HG02798 (cell line): Measurements from ENCODE around the gene PRPF19.

Source experiments
- ATAC-seq: cut with Tn5 transposase; IDR thresholded peaks from one replicate; pipeline ENCODE4 v1.9.1; 2021; ENCODE audit warnings: mild to moderate bottlenecking; ENCODE audit not compliant: unreplicated experiment, poor library complexity

The PRPF19 gene

DNA sequence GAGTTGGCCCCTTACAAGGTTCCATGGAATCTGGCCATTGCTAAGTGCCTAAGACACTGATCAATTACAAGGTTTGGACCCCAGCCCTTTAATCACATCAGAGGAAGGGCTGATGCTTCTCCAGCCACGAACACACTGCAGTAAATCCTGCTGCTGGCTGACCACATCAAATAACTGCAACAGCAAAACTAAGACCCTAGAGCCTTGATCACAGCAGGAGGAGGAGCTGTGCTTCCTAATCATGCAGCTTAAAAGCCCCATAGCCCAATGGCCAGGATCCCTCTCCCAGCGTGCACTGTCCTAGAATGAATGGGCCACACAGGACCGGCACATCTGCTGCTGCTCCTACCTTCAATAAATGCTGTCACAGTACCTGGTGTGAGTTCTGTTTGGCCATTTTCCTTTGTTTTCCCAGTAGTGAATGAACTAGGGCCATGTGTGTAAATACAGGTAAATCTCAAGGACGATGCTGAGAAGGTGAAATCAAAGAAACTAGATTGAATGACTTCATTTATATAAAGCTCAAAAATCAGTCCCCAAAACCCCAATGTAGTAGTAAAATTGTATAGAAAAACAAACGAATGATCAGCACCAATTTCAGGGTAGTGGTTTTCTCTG is 26.3 kb downstream of the PRPF19 start:
- ATAC-seq: no peak

DNA sequence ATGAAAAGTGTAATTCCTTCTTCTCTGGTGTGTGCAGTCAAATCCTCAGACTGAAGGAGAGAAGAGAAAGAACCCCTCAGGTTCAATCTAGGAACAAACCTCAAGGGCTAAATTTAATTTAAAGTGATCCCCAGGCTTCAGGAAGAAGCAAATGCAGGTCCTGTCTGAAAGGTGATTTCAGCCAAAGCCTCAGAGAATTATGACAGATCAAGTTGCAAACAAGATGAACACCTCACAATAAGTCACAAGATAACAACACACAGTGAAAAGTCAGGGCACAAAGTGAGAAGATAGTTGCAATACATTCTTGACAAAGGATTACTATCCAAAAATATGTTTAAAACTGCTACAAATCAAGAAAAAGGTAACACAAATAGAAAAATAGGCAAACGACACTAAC is 27.3 kb downstream of the PRPF19 start:
- ATAC-seq: no peak

DNA sequence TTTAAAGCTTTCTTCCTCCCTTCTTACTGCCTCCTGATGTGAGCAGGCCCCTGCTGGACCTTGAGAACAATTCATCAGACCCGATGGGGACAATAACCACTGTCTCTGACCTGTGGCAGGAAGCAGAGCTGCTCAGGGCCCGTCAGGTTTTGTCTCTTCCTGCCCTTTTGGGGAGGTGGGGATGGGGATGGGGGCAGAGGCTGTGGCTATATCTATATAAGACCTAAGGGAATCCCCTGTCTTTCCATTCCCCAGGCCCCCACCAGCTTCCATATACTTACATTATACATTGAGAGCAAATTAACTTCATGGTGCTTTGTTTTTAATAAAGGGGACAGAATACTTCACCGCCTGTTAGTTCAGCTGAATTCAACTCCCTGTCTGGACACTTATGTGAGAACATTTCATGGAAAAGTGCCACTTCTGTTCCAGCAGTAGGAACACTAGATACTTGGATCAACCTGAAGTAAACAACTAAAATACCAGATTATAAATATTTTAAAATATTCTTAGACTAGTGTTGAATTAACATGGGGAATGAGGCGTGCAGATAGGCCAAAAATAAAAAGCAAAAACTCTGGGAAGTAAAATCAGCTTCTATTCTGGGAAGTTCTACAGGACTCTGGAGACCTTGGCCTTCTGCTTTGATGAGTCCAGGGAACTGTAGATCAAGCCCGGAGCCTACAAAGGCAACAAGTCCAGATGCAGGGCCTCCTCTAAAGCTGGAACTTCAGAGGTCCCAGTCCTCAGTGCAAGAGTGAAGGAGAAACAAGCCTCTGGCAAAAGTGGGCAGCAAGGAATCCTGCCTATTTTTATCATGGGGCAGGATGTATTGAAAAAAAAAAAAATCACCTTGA is 27.9 kb downstream of the PRPF19 start:
- no peak for ATAC-seq

DNA sequence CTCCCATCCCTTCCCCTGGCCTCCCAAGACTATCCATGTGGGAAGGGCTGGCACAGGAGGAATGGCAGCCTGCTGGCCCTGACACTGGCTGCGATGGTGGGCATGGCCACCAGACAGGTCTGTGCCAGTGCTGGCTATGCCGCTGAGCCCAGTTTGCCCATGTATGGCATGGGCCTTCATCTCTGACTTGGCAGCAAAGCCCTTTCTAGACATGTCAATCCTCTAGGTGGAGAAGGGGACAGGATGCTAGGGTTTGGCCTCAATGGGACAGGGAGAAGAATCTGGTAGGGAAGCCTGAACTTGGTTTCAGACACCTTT is 30.3 kb downstream of the PRPF19 start:
- no peak for ATAC-seq

DNA sequence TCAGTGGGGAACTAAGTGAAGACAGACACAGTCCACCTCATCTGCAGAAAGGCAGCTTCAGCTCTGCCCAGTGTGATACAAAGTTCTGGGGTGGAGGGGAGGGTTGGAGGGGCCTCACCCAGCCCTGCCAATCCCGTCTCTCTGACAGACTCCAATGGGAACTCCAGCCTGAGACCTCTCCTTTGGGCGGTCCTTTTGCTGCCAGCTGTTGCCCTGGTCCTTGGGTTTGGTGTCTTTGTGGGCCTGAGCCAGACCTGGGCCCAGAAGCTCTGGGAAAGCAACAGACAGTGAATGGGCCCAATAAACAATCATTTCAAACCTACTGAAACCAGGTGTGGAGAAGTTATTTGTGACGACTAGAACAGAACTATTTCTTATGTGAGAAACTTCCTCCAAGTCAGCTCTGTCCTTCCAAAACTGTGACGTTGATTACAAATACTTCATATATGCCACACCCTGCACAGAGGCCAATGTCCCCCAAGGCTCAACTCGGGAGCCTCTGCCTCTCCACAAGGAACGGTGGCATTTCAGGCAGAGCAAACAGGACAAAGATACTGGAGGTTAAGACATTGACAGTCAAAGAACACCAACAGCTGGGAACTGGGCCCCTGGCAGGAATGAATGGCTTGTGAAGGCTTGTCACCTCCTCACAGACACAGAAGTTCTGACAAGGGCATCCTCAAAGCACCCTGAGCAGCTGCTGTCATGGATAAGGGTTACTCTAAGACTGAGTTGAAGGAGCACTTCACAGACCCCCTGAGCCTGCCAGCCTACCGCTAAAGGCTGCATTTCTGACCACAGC is 30.8 kb downstream of the PRPF19 start:
- ATAC-seq: no peak

DNA sequence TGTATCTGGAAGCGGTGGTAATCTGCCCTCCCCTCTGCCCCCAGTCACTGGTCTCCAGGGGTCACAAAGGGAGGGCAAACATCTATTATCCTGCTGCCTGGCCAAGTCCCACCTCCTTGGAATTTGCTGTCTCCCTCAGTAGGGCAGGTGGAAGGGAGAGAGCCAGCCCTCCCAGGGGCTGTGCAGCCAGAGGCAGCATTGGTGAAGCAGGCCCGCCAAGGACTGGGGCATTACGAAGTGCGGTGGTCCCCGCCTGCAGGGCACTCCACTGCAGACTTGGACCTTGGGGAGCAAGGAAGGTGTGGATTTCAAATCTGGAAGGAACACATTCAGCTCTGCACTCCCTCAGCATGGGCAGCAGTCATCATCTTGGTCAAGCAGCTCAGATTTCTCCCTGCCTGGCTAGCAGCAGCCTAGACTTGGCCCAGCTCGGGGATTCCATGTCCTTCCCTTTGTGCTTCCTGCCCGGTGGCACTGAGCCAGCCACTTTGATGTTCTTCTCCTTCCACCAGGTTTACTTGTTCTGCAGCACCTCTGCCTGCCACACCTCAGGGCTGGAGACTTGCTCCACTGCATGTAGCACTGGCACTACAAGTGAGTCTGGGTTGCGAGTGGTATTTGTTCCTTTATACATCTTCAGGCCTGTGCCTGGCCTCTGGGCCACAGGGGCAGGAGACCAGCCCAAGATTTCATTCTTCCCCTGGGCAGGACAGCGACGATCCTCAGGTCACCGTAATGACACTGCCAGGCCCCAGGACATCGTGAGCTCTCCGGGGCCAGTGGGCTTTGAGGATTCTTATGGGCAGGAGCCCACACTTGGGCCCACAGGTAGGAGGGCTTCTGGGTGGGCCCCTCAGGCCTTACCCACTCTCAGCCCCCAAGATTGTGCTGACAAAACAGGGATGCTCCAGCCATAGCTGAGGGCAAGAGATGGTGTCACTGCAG is 31.7 kb downstream of the PRPF19 start:
- no peak for ATAC-seq

DNA sequence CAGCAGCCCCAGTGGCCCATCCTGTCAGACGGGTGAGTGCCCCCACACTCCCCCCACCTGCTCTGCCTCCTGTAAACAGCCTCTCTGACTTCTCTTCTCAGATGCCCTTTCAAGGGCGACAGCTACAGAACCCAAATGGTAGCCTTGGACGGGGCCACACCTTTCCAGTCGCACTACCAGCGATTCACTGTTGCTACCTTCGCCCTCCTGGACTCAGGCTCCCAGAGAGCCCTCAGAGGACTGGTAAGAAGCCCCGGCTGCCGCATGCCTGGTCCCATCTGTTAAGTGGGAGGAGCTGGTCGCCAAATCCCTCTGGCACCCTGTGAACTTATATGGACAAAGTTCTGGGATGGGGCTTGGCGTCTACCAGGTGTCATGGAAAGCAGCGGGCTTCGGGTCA is 32.9 kb downstream of the PRPF19 start:
- no peak for ATAC-seq

DNA sequence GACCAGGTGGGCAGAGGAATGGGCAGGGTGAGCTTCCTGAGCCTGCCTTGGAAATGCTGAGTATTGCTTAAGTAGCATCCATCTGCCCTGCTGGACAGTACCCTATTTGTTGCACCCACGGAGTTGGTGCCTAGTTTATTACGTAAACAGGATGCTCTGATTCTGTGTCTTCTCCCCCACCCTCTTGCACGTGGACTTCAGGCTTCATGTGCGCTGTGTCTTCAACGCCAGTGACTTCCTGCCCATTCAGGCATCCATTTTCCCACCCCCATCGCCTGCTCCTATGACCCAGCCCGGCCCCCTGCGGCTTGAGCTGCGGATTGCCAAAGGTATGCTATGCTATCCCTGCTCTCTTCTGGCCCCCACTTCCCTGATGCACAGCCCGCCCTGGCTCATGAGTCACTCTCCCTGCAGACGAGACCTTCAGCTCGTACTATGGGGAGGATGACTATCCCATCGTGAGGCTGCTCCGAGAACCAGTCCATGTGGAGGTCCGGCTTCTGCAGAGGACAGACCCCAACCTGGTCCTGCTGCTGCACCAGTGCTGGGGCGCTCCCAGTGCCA is 33.3 kb downstream of the PRPF19 start:
- no peak for ATAC-seq

DNA sequence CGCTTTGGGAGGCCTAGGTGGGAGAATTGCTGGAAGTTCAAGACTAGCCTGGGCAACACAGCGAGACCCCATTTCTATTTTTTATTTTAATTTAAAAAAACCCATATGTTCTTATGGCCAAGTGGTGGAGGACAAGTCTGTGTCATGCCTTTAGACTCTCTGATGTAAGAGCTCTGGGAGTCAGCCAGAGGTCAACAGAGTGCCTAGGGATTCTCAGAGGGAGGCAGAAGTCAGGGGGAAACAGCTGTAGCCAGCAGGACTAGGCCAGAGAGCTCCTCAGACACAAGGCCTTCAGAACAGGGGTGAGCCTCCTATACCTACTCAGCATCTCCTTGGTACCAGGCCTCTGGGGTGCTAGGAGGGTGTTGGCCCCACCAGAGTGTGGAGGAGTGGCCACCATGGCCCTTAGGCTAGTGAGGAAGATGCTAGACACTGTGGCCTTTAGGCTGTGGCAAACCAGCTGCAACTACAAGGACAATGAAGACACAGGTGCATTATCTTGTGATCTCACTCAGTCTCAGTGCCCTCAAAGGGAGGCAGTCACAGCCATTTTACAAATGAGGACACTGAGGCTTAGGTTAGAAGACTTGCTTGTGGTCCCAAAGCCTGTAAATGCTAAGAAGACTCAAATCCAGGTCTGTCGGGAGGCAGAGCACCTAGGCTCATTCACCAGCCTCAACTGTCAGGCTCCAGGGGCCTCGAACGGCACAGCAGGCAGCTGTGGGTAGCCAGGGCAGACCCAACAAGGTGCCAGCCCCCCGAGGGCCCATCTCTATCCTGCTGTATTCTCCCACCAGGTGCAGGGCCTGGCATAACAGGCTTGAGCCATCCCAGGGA is 34.0 kb downstream of the PRPF19 start:
- ATAC-seq: no peak

DNA sequence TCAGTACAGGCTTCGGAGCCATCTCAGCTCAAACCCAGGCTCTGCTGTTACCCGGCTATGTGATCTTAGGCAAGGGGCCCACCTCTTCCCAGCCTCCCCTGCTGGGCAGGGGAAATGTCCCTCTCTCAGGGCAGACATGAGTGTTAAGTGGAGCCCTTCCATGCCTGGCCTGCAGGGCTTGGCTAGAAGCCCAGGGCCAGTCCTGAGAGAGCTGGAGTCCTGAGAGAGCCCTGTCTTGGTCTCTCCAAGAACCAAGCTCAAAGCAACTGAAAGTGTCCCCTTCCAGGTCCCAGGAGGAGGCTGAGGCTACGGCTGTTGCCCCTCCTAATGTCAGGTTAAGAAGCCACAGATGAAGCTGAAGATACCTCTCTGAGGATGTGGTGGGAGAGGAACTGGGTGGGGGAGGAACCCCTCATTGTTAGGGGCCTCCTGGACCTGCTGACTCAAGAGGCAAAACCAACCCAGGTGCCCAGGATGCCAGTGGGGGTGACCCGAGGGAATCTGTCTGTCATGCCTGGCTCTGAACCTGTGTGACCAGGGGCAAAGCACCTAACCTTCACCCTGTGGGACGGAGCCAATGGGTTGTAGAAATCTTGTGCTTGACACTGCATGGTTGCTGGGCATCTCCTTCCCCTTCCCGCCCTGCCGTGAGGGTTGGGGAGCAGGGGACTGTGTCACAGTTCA is 34.9 kb downstream of the PRPF19 start:
- no peak for ATAC-seq

DNA sequence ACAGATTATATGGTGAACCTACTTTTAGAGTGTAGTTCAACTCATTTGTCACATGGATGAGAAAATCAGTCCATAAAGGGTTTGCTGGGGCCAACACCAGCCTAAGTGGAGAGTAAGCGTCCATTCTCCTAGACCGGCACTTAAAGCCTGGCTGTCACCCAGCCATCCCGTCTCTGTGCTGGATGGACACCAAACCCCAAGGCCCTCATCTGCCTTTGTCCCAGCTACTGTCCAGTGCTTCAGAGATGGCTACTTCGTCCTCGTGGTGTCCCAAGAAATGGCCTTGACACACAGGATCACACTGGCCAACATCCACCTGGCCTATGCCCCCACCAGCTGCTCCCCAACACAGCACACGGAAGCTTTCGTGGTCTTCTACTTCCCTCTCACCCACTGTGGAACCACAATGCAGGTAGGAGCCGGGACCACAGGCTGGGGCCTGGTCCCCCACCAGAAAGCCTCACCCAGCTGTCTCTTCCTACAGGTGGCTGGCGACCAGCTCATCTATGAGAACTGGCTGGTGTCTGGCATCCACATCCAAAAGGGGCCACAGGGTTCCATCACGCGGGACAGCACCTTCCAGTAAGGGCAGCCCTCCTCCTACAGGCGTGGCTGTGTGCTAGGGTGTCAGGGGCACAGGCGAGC is 35.5 kb downstream of the PRPF19 start:
- ATAC-seq: no peak

DNA sequence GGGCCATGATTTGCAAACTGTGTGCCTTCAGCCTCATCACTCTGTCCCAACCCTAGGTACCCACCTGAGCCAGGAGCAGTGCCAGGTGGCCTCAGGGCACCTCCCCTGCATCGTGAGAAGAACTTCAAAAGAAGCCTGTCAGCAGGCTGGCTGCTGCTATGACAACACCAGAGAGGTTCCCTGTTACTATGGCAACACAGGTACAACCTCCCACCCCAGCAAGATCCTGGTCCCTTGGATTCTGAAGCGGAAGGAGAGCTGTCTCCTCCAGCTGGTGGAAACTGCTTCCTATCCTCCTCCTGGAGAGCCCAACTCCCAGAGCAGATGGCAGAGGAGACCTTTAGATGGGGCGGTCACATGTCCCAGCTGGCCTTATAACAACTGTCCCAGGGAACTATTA is 36.1 kb downstream of the PRPF19 start:
- no peak for ATAC-seq

DNA sequence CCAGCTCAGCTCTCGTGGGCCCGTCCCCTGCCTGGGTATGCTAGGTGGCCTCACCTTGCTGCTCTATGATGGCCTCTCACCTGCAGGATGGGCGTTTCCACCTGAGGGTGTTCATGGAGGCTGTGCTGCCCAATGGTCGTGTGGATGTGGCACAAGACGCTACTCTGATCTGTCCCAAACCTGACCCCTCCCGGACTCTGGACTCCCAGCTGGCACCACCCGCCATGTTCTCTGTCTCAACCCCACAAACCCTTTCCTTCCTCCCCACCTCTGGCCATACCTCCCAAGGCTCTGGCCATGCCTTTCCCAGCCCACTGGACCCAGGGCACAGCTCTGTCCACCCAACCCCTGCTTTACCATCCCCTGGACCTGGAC is 36.9 kb downstream of the PRPF19 start:
- no peak for ATAC-seq

DNA sequence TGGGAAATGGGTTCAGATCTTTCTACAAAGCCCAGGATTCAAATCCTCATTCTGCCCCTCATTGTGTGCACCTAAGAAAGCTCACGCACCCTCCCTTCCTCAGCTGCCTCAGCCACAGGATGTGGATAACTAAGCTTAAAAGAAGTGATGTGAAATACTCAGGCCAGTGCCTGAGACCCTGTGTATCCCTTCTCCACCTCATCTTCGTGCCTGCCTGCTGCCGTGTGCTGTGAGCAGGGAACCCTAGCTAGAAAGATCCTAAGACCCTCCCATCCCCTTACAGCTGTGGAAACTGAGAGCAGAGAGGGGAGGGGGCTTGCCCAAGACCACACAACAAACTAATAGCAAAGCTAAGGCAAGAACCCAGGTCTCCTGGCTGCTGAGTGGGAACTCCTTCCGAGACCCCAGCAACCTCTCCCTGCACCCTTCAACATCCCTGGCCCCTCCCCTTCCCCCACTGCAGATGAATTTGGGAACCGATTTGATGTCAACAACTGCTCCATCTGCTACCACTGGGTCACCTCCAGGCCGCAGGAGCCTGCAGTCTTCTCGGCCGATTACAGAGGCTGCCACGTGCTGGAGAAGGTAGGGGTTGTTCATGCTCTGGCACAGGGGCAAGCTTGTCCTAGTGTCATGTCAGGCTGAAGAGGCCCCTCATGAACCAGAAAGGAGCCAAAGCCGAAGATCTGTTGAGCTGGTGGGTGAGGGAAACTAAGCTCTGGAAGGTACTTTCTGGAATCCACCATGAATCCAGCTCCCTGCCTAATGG is 37.5 kb downstream of the PRPF19 start:
- ATAC-seq: no peak

DNA sequence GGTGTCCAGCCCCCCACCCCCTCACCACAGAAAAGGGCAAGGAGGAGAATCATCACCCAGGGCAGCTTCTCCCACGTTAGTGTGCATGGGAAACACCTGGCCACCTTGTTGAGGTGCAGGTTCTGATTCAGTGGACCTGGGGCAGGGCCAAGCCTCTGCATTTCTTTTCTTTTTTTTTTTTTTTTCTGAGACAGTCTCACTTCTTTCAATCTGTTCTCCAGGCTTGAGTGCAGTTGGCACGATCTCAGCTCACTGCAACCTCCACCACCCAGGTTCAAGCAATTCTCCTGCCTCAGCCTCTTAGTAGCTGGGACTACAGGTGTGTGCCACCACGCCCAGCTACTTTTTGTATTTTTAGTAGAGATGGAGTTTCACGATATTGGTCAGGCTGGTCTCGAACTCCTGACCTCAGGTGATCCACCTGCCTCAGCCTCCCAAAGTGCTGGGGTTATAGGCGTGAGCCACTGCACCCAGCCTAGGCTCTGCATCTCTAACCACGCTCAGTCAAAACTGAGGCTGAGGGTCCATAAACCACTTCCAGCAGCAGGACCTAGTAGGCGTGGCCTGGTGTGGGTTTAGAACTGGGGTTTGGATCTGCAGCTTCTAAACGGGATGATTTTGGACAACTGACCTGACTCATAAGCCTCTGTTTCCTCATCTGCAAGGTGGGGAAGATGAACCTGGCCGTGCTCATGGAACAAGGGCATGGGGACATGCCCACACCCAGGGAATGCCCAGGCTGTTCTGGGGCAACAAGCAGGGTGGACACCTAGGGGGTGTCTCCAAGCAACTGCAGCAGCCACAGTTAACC is 38.3 kb downstream of the PRPF19 start:
- no peak for ATAC-seq
